ENCODE data around the gene POLR1B. TPM values are rescaled to one million over a fixed set of nuclear protein-coding genes. Genes with fewer than 3 reads are reported as not detected.

POLR1B gene
- total RNA-seq, 1 experiment from 2014 or later = 31.7 TPM

- peak within 1 kb of the TSS; percentile 92 for H3K4me2 ChIP-seq (ENCODE audit: low read length)
- H3K79me2 ChIP-seq (ENCODE audit: low read length) = peaks cover 6% of the 10 kb centered on the region
- H4K20me1 ChIP-seq (ENCODE audit: low read length) = no peaks in the 10 kb centered on the region
- H3F3A ChIP-seq (ENCODE audit: low read length, unreplicated experiment) = no peaks in the 10 kb centered on the region
- TF ChIP-seq EZH2phosphoT487 (IDR thresholded peaks at IDR 0.05; ENCODE audit: borderline replicate concordance, low read length) (no peak), EZH2 (IDR thresholded peaks at IDR 0.05; ENCODE audit: low read length, unreplicated experiment) (no peak), CTCF (conservative IDR thresholded peaks at IDR 0.05; ENCODE audit: low read depth, low read length) (no peak)
- POLR2A ChIA-PET (ENCODE audit: unreplicated experiment) = no interaction called here
- no peaks in the 10 kb centered on the region for H3K9me3 ChIP-seq (ENCODE audit: low read length)
- peak within 1 kb of the TSS; percentile 94 for H2AFZ ChIP-seq (ENCODE audit: low read length)
- H3K36me3 ChIP-seq (ENCODE audit: low read depth, low read length) = no peaks in the 10 kb centered on the region
- peaks cover 31% of the 10 kb centered on the region for H3K4me1 ChIP-seq (ENCODE audit: insufficient read depth, low read length)
- H3K9me2 ChIP-seq (replicated peaks; ENCODE audit: low read length) = no peaks in the 10 kb centered on the region
- H3K9ac ChIP-seq (ENCODE audit: low read length) = peak within 1 kb of the TSS; percentile 93
- DNase-seq = peak; percentile 94
- intact Hi-C loops (cut with micrococcal nuclease) = loop anchor here (1.0 to 5.0 kb wide), 2 partner anchors 142 to 327 kb away; partner anchors contain the start of gene ZC3H8
- CTCF ChIA-PET = interaction anchor here (0.5 to 0.6 kb wide), 2 partner anchors 60 to 102 kb away, joined by 3 to 16 read pairs; no protein-coding TSS in a partner anchor
- no peaks in the 10 kb centered on the region for H3K27me3 ChIP-seq (ENCODE audit: low read length)
- H3K27ac ChIP-seq (ENCODE audit: low read length) = peak within 1 kb of the TSS; percentile 95
- ATAC-seq = peak; percentile 83
- no TSS peak for BruUV-seq (replicated peaks)
- peak within 1 kb of the TSS; percentile 86 for H3K4me3 ChIP-seq (ENCODE audit: low read length)
Measured at GRCh38 chr2:112584134-112584890, 42.0 kb downstream of the POLR1B start, which contains the start of gene CHCHD5. Gene CHCHD5 (plus strand): TSS chr2:112584609. CDS start chr2:112584648, 39 bp downstream.

- intact Hi-C loops (cut with micrococcal nuclease) = loop anchor here (1.0 to 5.0 kb wide), 2 partner anchors 141 to 328 kb away; partner anchors contain the start of gene ZC3H8
- peak overlapping the region; percentile 95 for H3K27ac ChIP-seq (ENCODE audit: low read length)
- H3K4me3 ChIP-seq (ENCODE audit: low read length) = peak overlapping the region; percentile 86
- peak overlapping the region; percentile 93 for H3K9ac ChIP-seq (ENCODE audit: low read length)
- H3K4me2 ChIP-seq (ENCODE audit: low read length) = peak overlapping the region; percentile 92
- no peaks in the 10 kb centered on the region for H3K9me3 ChIP-seq (ENCODE audit: low read length)
- peak overlapping the region; percentile 94 for H2AFZ ChIP-seq (ENCODE audit: low read length)
- no peak for DNase-seq
- POLR2A ChIA-PET (ENCODE audit: unreplicated experiment) = no interaction called here
- no peak for ATAC-seq
- CTCF ChIA-PET = interaction anchor here (0.6 kb wide), 1 partner anchor 60 kb away, joined by 3 read pairs; no protein-coding TSS in a partner anchor
- no peaks in the 10 kb centered on the region for H3K36me3 ChIP-seq (ENCODE audit: low read depth, low read length)
- H3K79me2 ChIP-seq (ENCODE audit: low read length) = peaks cover 6% of the 10 kb centered on the region
- H3F3A ChIP-seq (ENCODE audit: low read length, unreplicated experiment) = no peaks in the 10 kb centered on the region
- no peak for TF ChIP-seq CTCF (conservative IDR thresholded peaks at IDR 0.05; ENCODE audit: low read depth, low read length)
- TF ChIP-seq EZH2phosphoT487 (IDR thresholded peaks at IDR 0.05; ENCODE audit: borderline replicate concordance, low read length) = no peak
- TF ChIP-seq EZH2 (IDR thresholded peaks at IDR 0.05; ENCODE audit: low read length, unreplicated experiment) = no peak
- H3K9me2 ChIP-seq (replicated peaks; ENCODE audit: low read length) = no peaks in the 10 kb centered on the region
- TSS peak; percentile 68 for BruUV-seq (replicated peaks)
- H4K20me1 ChIP-seq (ENCODE audit: low read length) = no peaks in the 10 kb centered on the region
- H3K27me3 ChIP-seq (ENCODE audit: low read length) = no peaks in the 10 kb centered on the region
- peaks cover 27% of the 10 kb centered on the region for H3K4me1 ChIP-seq (ENCODE audit: insufficient read depth, low read length)
Measured at GRCh38 chr2:112584891-112585250, 42.6 kb downstream of the POLR1B start.

- intact Hi-C loops (cut with micrococcal nuclease) = no loop called here
- Histone ChIP-seq H2AFZ (ENCODE audit: low read length) (no peak overlapping the region), H3K79me2 (ENCODE audit: low read length) (peaks cover 6% of the 10 kb centered on the region), H3K9ac (ENCODE audit: low read length) (peak overlapping the region; percentile 93; the same call in 1 of the 2 replicates), H3F3A (ENCODE audit: low read length, unreplicated experiment) (no peaks in the 10 kb centered on the region), H3K4me2 (ENCODE audit: low read length) (peak overlapping the region; percentile 92), H3K9me2 (replicated peaks; ENCODE audit: low read length) (no peaks in the 10 kb centered on the region), H3K27me3 (ENCODE audit: low read length) (no peaks in the 10 kb centered on the region), H3K27ac (ENCODE audit: low read length) (peak overlapping the region; percentile 95), H3K36me3 (ENCODE audit: low read depth, low read length) (no peaks in the 10 kb centered on the region), H4K20me1 (ENCODE audit: low read length) (no peaks in the 10 kb centered on the region), H3K9me3 (ENCODE audit: low read length) (no peaks in the 10 kb centered on the region), H3K4me1 (ENCODE audit: insufficient read depth, low read length) (peaks cover 27% of the 10 kb centered on the region), H3K4me3 (ENCODE audit: low read length) (peak overlapping the region; percentile 86)
- TF ChIP-seq EZH2 (IDR thresholded peaks at IDR 0.05; ENCODE audit: low read length, unreplicated experiment) (no peak), EZH2phosphoT487 (IDR thresholded peaks at IDR 0.05; ENCODE audit: borderline replicate concordance, low read length) (no peak), CTCF (conservative IDR thresholded peaks at IDR 0.05; ENCODE audit: low read depth, low read length) (no peak)
- ATAC-seq (no peak), DNase-seq (no peak)
- ChIA-PET CTCF (no interaction called here), POLR2A (ENCODE audit: unreplicated experiment) (no interaction called here)
- no TSS peak for BruUV-seq (replicated peaks)
Measured at GRCh38 chr2:112585400-112585799, 43.1 kb downstream of the POLR1B start.
